ENCODE data around the gene SOX9. TPM values are rescaled to one million over a fixed set of nuclear protein-coding genes. Genes with fewer than 3 reads are reported as not detected.

SOX9 gene
- total and polyA plus RNA-seq, 2 of the 8 experiments (the other 6 are each of a cell fraction or from before 2014, with no cell fraction given) = 1.9 to 4.9 TPM

DNA sequence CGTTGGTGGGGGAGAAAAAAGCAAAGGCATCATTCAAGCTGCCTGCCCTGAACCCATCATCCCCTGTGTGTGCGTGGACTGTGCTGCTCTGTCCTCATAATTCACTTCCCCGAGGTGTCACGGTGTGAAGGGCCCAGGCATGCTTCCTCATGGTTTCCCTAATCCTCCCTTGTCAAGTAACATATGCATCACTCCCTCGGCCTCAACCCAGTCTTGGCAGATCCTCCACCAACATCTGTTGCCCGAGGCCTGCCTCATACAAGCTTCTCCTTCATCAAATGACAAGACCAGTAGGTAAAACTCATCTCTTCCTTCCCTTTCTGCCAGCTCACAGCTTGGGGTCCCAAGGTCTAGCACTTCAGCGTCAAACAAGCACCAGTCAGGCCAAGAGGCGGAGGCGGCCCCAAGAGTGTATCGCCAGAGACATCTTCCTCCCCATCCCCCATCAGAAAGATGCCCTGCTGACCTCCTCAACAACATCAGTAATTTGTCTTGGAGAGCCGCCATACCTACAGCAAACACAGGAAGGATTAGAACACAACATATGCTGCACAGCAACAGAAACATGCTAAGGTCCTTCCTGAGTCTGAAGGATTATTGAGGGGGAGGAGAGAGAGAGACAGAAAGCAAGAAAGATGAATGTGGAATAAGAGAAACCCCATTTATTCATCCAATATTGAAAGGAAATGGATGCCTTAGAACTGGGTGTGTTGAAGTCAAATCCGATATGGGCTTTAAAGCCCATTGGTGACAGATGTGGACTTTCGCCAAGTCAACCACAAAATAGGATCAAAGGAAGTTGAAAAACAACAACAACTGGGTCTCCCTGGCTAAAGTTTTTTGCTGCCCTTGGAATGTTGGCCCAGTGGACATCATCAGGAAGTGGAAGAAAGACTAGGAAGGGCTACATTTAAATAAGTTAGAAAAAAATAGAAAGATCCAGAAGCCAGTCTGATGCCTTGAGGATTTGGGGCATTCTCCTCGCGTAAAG lies 38.4 kb downstream of the SOX9 start:
- H3K36me3 ChIP-seq (ENCODE audit: control insufficient read depth in 2 of 4, insufficient read depth in 4 of 4, low read length in 3 of 4) = no peaks in the 10 kb centered on the region
- no peaks in the 10 kb centered on the region for H3K23me2 ChIP-seq (ENCODE audit: low read depth, low read length)
- no peaks in the 10 kb centered on the region for H4K20me1 ChIP-seq (replicated peaks in 1 of 2; ENCODE audit: control insufficient read depth in 1 of 2, insufficient read depth in 2 of 2, low read length in 2 of 2)
- H3K79me2 ChIP-seq (ENCODE audit: control insufficient read depth in 1 of 2, insufficient read depth in 2 of 2, low read length in 2 of 2) = no peaks in the 10 kb centered on the region
- no peak overlapping the region for H2AFZ ChIP-seq (ENCODE audit: low read length)
- DNase-seq (ENCODE audit: low read depth in 1 of 2, low spot score in 2 of 2) (no peak), FAIRE-seq (no peak)
- H3K14ac ChIP-seq (ENCODE audit: insufficient read length) = no peak overlapping the region
- H4K5ac ChIP-seq (ENCODE audit: insufficient read length, low read depth, low read length) = no peak overlapping the region
- WGBS, 2 experiments (ENCODE audit: extremely low coverage in 1 of 2, insufficient coverage in 1 of 2, insufficient read length in 1 of 2, insufficient replicate concordance in 2 of 2, low coverage in 1 of 2, low lambda C conversion rate in 2 of 2, missing lambda C conversion rate in 1 of 2) = 94% methylated on average over 15 of the region's 15 CpGs; no CpG with 5 or more reads in 1 of the 2 experiments
- TF ChIP-seq EGR1 (IDR thresholded peaks at IDR 0.05; ENCODE audit: borderline replicate concordance, low read depth, low read length) = no peak
- no peak for TF ChIP-seq EP300 (IDR thresholded peaks at IDR 0.05; ENCODE audit: borderline replicate concordance in 1 of 2, low read depth in 2 of 2, low read length in 2 of 2)
- ChIA-PET CTCF (ENCODE audit: partially characterized antibody) (interaction anchor here (0.9 kb wide), 1 partner anchor 27 kb away, joined by 3 read pairs; no protein-coding TSS in a partner anchor), POLR2A (ENCODE audit: partially characterized antibody) (no interaction called here)
- no peak overlapping the region for H3K23ac ChIP-seq (ENCODE audit: insufficient read length)
- peak overlapping the region; percentile 97 for H2BK12ac ChIP-seq (ENCODE audit: low read depth, low read length)
- no peak overlapping the region for H3K18ac ChIP-seq (ENCODE audit: extremely low read depth, low read length)
- no peak overlapping the region for H3K4ac ChIP-seq (replicated peaks; ENCODE audit: insufficient read length, low read depth, low read length)
- H2BK5ac ChIP-seq (ENCODE audit: low read depth, low read length) = peak overlapping the region; percentile 66; the same call in 1 of the 2 replicates
- no peak overlapping the region for H3K27ac ChIP-seq (ENCODE audit: low read depth, low read length)
- H4K8ac ChIP-seq (ENCODE audit: extremely low read depth, insufficient read depth, low read length) = no peak overlapping the region
- no peaks in the 10 kb centered on the region for H3K79me1 ChIP-seq (ENCODE audit: low read depth, low read length)
- H3K27me3 ChIP-seq (replicated peaks in 1 of 4; ENCODE audit: control insufficient read depth in 3 of 4, extremely low read depth in 1 of 4, insufficient read depth in 3 of 4, low read length in 3 of 4) = no peaks in the 10 kb centered on the region
- no peak overlapping the region for H3K56ac ChIP-seq (replicated peaks; ENCODE audit: insufficient read length, low read depth, low read length)
- H2AK5ac ChIP-seq (ENCODE audit: low read depth, low read length) = peak overlapping the region; percentile 7
- no peak overlapping the region for H2BK20ac ChIP-seq (ENCODE audit: low read length)
- no peak overlapping the region for H4K91ac ChIP-seq (replicated peaks; ENCODE audit: insufficient read length, low read length)
- no peak overlapping the region for H3K4me2 ChIP-seq (ENCODE audit: insufficient read depth in 1 of 2, low read depth in 2 of 2, low read length in 2 of 2)
- H3K9me3 ChIP-seq (ENCODE audit: insufficient read depth in 2 of 2, low read depth in 1 of 2, low read length in 1 of 2) = no peaks in the 10 kb centered on the region; a peak in 1 of 4 replicates
- no peak overlapping the region for H2BK120ac ChIP-seq (replicated peaks; ENCODE audit: low read depth, low read length)
- no peak overlapping the region for H3K9ac ChIP-seq (replicated peaks in 1 of 4; ENCODE audit: extremely low read depth in 1 of 4, low read depth in 3 of 4, low read length in 3 of 4)
- H3K4me1 ChIP-seq (replicated peaks in 1 of 4; ENCODE audit: control insufficient read depth in 3 of 4, insufficient read depth in 4 of 4, low read length in 3 of 4) = peaks cover 0 to 2% (median 0%) of the 10 kb centered on the region in 4 experiments; a peak in 1 of 7 replicates
- H3K4me3 ChIP-seq (ENCODE audit: extremely low read depth in 1 of 4, insufficient read depth in 2 of 4, low read depth in 3 of 4, low read length in 4 of 4) = no peak overlapping the region
- no peak overlapping the region for H2BK15ac ChIP-seq (ENCODE audit: low read length)
